ENCODE measurements around the gene CLMP. TPM values are rescaled to one million over a fixed set of nuclear protein-coding genes. Genes with fewer than 3 reads are reported as not detected.

The CLMP gene
- total RNA-seq, 1 donor from 2014 or later, result 24.2 TPM

GRCh38 chr11:123188508-123189165, 6.4 kb downstream of the CLMP start:
- TF ChIP-seq, protein P1, sequence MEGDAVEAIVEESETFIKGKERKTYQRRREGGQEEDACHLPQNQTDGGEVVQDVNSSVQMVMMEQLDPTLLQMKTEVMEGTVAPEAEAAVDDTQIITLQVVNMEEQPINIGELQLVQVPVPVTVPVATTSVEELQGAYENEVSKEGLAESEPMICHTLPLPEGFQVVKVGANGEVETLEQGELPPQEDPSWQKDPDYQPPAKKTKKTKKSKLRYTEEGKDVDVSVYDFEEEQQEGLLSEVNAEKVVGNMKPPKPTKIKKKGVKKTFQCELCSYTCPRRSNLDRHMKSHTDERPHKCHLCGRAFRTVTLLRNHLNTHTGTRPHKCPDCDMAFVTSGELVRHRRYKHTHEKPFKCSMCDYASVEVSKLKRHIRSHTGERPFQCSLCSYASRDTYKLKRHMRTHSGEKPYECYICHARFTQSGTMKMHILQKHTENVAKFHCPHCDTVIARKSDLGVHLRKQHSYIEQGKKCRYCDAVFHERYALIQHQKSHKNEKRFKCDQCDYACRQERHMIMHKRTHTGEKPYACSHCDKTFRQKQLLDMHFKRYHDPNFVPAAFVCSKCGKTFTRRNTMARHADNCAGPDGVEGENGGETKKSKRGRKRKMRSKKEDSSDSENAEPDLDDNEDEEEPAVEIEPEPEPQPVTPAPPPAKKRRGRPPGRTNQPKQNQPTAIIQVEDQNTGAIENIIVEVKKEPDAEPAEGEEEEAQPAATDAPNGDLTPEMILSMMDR (IDR thresholded peaks at IDR 0.05; ENCODE audit: partially characterized antibody, unreplicated experiment), result no peak
- peaks cover 12% of the 10 kb centered on the region for H3K9me3 Mint-ChIP-seq (ENCODE audit: unreplicated experiment)
- DNase-seq, result no peak
- H3K27me3 Mint-ChIP-seq (ENCODE audit: unreplicated experiment), result peaks cover 5% of the 10 kb centered on the region
- H3K36me3 Mint-ChIP-seq (ENCODE audit: unreplicated experiment), result no peaks in the 10 kb centered on the region
- H3K4me3 Mint-ChIP-seq (ENCODE audit: unreplicated experiment), result peak overlapping the region; percentile 15
- peaks cover 48% of the 10 kb centered on the region for H3K4me1 Mint-ChIP-seq (ENCODE audit: low read depth, unreplicated experiment)
- peak overlapping the region; percentile 4 for H3K27ac Mint-ChIP-seq (ENCODE audit: unreplicated experiment)

DNA sequence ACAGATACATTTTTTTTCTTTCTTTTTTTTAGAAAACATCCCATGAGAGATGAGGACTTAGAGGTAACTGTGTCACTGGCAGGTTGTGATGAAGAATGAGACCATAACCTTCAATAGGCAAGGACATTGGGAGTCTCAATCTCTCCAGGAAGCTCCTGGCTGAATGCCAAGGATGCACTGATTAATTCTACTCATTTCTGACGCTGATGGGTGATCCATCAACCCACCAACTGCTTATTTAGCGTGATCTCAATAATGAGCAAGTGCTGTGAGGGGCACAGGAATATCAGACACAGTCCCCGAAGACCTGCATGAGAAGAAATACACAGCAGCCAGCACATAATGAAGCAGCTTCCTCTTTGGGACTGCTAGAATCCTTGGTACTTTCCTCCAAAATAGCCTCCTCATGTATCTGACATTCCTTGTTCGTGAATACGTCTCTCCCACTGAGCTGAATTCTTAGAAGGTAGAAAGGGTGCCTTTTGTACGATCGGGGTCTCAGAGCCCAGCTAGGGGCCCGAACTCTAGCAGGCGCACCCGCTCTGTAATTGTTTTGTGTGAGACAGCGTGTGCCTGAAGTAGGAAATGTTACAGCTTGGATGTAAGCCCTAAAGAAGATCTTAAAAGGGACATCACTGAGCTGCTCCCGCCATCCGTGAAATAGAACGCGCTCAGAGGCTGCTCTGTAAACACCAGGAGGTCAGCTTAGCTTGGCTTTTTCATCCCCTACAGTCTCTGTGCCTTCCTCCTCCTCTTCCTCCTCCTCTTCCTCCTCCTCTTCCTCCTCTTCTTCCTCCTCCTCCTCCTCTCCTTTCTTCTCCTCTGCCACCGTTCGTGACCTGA, 7.2 kb downstream of the CLMP start:
- H3K4me1 Mint-ChIP-seq (ENCODE audit: low read depth, unreplicated experiment), result peaks cover 48% of the 10 kb centered on the region
- H3K36me3 Mint-ChIP-seq (ENCODE audit: unreplicated experiment), result no peaks in the 10 kb centered on the region
- peak overlapping the region; percentile 65 for H3K27ac Mint-ChIP-seq (ENCODE audit: unreplicated experiment)
- DNase-seq, result no peak
- H3K4me3 Mint-ChIP-seq (ENCODE audit: unreplicated experiment), result peak overlapping the region; percentile 48
- H3K27me3 Mint-ChIP-seq (ENCODE audit: unreplicated experiment), result peaks cover 5% of the 10 kb centered on the region
- peaks cover 12% of the 10 kb centered on the region for H3K9me3 Mint-ChIP-seq (ENCODE audit: unreplicated experiment)
- TF ChIP-seq, protein P1 (IDR thresholded peaks at IDR 0.05; ENCODE audit: partially characterized antibody, unreplicated experiment), result no peak

DNA sequence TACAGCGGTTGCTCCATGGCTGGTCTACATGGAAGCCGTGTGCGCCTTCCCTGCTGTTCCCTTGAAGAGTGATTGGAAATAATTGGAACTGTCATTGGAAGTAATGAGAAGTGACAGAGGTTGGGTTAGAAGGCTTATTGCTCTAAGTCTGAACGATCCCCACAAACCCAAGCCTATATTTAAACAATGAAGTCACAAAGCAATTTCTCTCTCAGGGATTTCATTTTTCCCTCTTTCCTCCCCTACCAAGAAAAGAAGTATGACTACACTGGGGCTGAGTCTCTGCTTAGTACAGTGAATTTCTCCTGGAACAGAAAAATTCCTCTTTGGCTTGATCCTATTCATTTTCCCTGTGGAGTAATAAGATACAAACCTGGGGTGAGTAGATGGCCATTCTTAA, 7.8 kb downstream of the CLMP start:
- DNase-seq, result no peak
- H3K27me3 Mint-ChIP-seq (ENCODE audit: unreplicated experiment), result peaks cover 5% of the 10 kb centered on the region
- no peak overlapping the region for H3K4me3 Mint-ChIP-seq (ENCODE audit: unreplicated experiment)
- peak overlapping the region; percentile 35 for H3K27ac Mint-ChIP-seq (ENCODE audit: unreplicated experiment)
- H3K4me1 Mint-ChIP-seq (ENCODE audit: low read depth, unreplicated experiment), result peaks cover 49% of the 10 kb centered on the region
- H3K36me3 Mint-ChIP-seq (ENCODE audit: unreplicated experiment), result no peaks in the 10 kb centered on the region
- TF ChIP-seq, protein P1 (IDR thresholded peaks at IDR 0.05; ENCODE audit: partially characterized antibody, unreplicated experiment), result no peak
- H3K9me3 Mint-ChIP-seq (ENCODE audit: unreplicated experiment), result peaks cover 12% of the 10 kb centered on the region

GRCh38 chr11:123186286-123186685, 8.8 kb downstream of the CLMP start:
- peaks cover 49% of the 10 kb centered on the region for H3K4me1 Mint-ChIP-seq (ENCODE audit: low read depth, unreplicated experiment)
- no peak overlapping the region for H3K27ac Mint-ChIP-seq (ENCODE audit: unreplicated experiment)
- peaks cover 10% of the 10 kb centered on the region for H3K9me3 Mint-ChIP-seq (ENCODE audit: unreplicated experiment)
- DNase-seq, result no peak
- TF ChIP-seq, protein P1 (IDR thresholded peaks at IDR 0.05; ENCODE audit: partially characterized antibody, unreplicated experiment), result no peak
- H3K27me3 Mint-ChIP-seq (ENCODE audit: unreplicated experiment), result peaks cover 3% of the 10 kb centered on the region
- peak overlapping the region; percentile 59 for H3K4me3 Mint-ChIP-seq (ENCODE audit: unreplicated experiment)
- H3K36me3 Mint-ChIP-seq (ENCODE audit: unreplicated experiment), result no peaks in the 10 kb centered on the region

- H3K27ac Mint-ChIP-seq (ENCODE audit: unreplicated experiment), result peak overlapping the region; percentile 94
- H3K4me3 Mint-ChIP-seq (ENCODE audit: unreplicated experiment), result peak overlapping the region; percentile 66
- H3K36me3 Mint-ChIP-seq (ENCODE audit: unreplicated experiment), result no peaks in the 10 kb centered on the region
- DNase-seq, result peak; percentile 61
- peaks cover 47% of the 10 kb centered on the region for H3K4me1 Mint-ChIP-seq (ENCODE audit: low read depth, unreplicated experiment)
- H3K9me3 Mint-ChIP-seq (ENCODE audit: unreplicated experiment), result peaks cover 10% of the 10 kb centered on the region
- TF ChIP-seq, protein P1 (IDR thresholded peaks at IDR 0.05; ENCODE audit: partially characterized antibody, unreplicated experiment), result no peak
- H3K27me3 Mint-ChIP-seq (ENCODE audit: unreplicated experiment), result peaks cover 2% of the 10 kb centered on the region
These were observed 9.7 kb downstream of the CLMP start for GRCh38 chr11:123185326-123185725.

Data from glutamatergic neuron (in vitro differentiated cells).